Lung (tissue), 12 donors: ENCODE data around the gene ARHGAP22. TPM values are rescaled to one million over a fixed set of nuclear protein-coding genes. Genes with fewer than 3 reads are reported as not detected.

ENCODE experiments used
- ATAC-seq: fragments of 200-7000 bp; cut with Tn5 transposase; one replicate; pipeline ENCODE4 v1.9.1; 2020; ENCODE audit warnings: moderate number of reproducible peaks; ENCODE audit not compliant: insufficient read depth, low FRiP score
- DNase-seq, 3 donors: peaks; one replicate each; pipeline ENCODE4 v3.0.0-alpha.2; 2013 to 2017
- H3K27ac ChIP-seq, 2 donors: one replicate each; pipeline ENCODE4 v1.5.1; 2013; ENCODE audit warnings: mild to moderate bottlenecking in 2 of 2, moderate library complexity in 2 of 2, control low read depth in 1 of 2, inconsistent platforms in 1 of 2, low read depth in 1 of 2, low read length in 1 of 2
- H3K27me3 ChIP-seq, 3 donors: one replicate each; pipeline ENCODE4 v1.5.1; 2013; ENCODE audit warnings: low read length in 2 of 3; ENCODE audit not compliant: control insufficient read depth in 3 of 3, insufficient read depth in 3 of 3
- H3K36me3 ChIP-seq, 4 donors: one replicate each; pipeline ENCODE4 v1.5.1; 2013; ENCODE audit warnings: low read length in 4 of 4, mild to moderate bottlenecking in 1 of 4, moderate library complexity in 1 of 4; ENCODE audit not compliant: control insufficient read depth in 4 of 4, insufficient read depth in 4 of 4
- H3K4me1 ChIP-seq, 5 donors: one replicate each; pipeline ENCODE4 v1.5.1; 2013; ENCODE audit warnings: low read length in 5 of 5, mild to moderate bottlenecking in 2 of 5, moderate library complexity in 1 of 5; ENCODE audit not compliant: control insufficient read depth in 5 of 5, insufficient read depth in 5 of 5
- H3K4me3 ChIP-seq: one replicate; pipeline ENCODE4 v1.5.1; 2013; ENCODE audit warnings: mild to moderate bottlenecking, control low read depth, moderate library complexity
- H3K9ac ChIP-seq, 2 donors: one replicate each; pipeline ENCODE4 v1.5.1; 2013; ENCODE audit warnings: low read length in 2 of 2, control low read depth in 1 of 2; ENCODE audit not compliant: insufficient read depth in 1 of 2
- H3K9me3 ChIP-seq, 4 donors: one replicate each; pipeline ENCODE4 v1.5.1; 2013; ENCODE audit warnings: low read length in 3 of 4, mild to moderate bottlenecking in 1 of 4, moderate library complexity in 1 of 4; ENCODE audit not compliant: control insufficient read depth in 4 of 4, insufficient read depth in 3 of 4
- CTCF ChIP-seq: IDR thresholded peaks from 2 replicates; pipeline ENCODE4 v1.5.1; 2012; ENCODE audit warnings: mild to moderate bottlenecking; ENCODE audit errors: control extremely low read depth, extremely low read depth
- WGBS, 2 donors: extraction: QIAGEN DNeasy Blood & Tissue Kit; methylation state at CpG; one replicate each; pipeline ENCODE4 v1.1.7; 2013; 5-methylcytosine and 5-hydroxymethylcytosine counted together
- polyA plus RNA-seq, 2 donors: library from polyadenylated mRNA; stranded (reverse); fragments of 200-250 nt; gene quantifications; one replicate each; pipeline ENCODE4 v1.2.1, GENCODE V29; 2013
- total RNA-seq, 2 donors: library from RNA; depleted of rRNA in 1 of 2; stranded (reverse); fragments of >200 nt in 1 of 2; gene quantifications; one replicate each; pipeline ENCODE4 v1.2.1, GENCODE V29; 2014 to 2021
- donor health status: control.
- donor health status: control.
- donor health status: Bipolar disorder and iron deficiency.
- donor health status: healthy.
- donor health status: DM: yes; HTN: yes; CAD: no.

The ARHGAP22 gene
- total and polyA plus RNA-seq, 4 donors: 3.2 to 6.9 (median 4.1) TPM

GRCh38 chr10:48502791-48503190 lies 102.1 kb downstream of the ARHGAP22 start:
- Histone ChIP-seq H3K9me3 (peaks cover 0 to 1% (median 0%) of the 10 kb centered on the region in 4 donors), H3K4me3 (no peak overlapping the region), H3K36me3 (no peaks in the 10 kb centered on the region), H3K27ac (no peak overlapping the region), H3K27me3 (no peaks in the 10 kb centered on the region), H3K4me1 (no peaks in the 10 kb centered on the region), H3K9ac (no peak overlapping the region)
- no peak for ATAC-seq
- peak in 1 of 3 donors; percentile 3 for DNase-seq
- TF ChIP-seq CTCF: no peak
- WGBS, 2 donors: 91 to 92% methylated on average over 9 of the region's 9 CpGs

GRCh38 chr10:48501787-48502771 lies 102.8 kb downstream of the ARHGAP22 start:
- DNase-seq: no peak
- WGBS, 2 donors: 77 to 78% methylated on average over 6 of the region's 6 CpGs
- no peak for TF ChIP-seq CTCF

GRCh38 chr10:48501226-48501625 lies 103.6 kb downstream of the ARHGAP22 start:
- H3K36me3 ChIP-seq: no peaks in the 10 kb centered on the region
- TF ChIP-seq CTCF: no peak
- H3K4me1 ChIP-seq: no peaks in the 10 kb centered on the region
- ATAC-seq (no peak), DNase-seq (no peak)
- no peak overlapping the region for H3K27ac ChIP-seq
- H3K4me3 ChIP-seq: no peak overlapping the region
- 74 to 81% methylated on average over 2 of the region's 2 CpGs for WGBS, 2 donors
- H3K27me3 ChIP-seq: no peaks in the 10 kb centered on the region
- H3K9ac ChIP-seq: no peak overlapping the region
- H3K9me3 ChIP-seq: peaks cover 0 to 1% (median 0%) of the 10 kb centered on the region in 4 donors

More at GRCh38 chr10:48501787-48502771, 102.8 kb downstream of the ARHGAP22 start:
- Histone ChIP-seq H3K9me3 (peaks cover 0 to 1% (median 0%) of the 10 kb centered on the region in 4 donors), H3K27me3 (no peaks in the 10 kb centered on the region), H3K27ac (no peak overlapping the region), H3K9ac (no peak overlapping the region), H3K4me3 (no peak overlapping the region), H3K4me1 (no peaks in the 10 kb centered on the region), H3K36me3 (no peaks in the 10 kb centered on the region)
- no peak for ATAC-seq
